Fibroblast of lung (primary cell): ENCODE data around the gene HDAC8.

Experiments
- EZH2 ChIP-seq: IDR thresholded peaks from 2 replicates; pipeline ENCODE4 v1.5.1; 2012; ENCODE audit warnings: low read length, control low read depth, mild to moderate bottlenecking; ENCODE audit errors: missing control alignments
- TF ChIP-seq, protein P1 (sequence below), 2 donors: IDR thresholded peaks in 1 of 2; conservative IDR thresholded peaks in 1 of 2; 1 replicate in 1 of 2; 2 replicates in 1 of 2; pipeline ENCODE4 v1.5.1; 2011 to 2012; ENCODE audit warnings: low read length in 2 of 2, control low read depth in 1 of 2, inconsistent platforms in 1 of 2, low read depth in 1 of 2, mild to moderate bottlenecking in 1 of 2

DNA sequence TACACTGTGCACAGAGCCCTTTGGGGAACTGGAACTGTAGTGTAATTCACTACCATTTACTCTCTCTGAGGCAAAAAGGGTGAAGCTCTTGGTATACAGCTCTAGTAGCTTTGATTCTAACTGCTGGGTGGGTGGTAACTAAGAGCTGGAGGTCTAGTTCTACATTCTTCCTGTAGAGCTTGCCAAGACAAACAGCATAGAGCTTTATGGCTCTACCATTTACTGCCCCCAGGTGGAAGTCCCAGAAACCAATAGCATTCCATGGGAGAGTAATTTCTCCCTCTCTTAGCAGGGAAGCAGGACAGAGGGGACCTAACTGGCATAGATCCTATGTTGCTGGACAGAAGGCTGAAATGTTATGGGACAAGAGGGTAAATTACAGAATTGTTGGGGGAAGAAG is 26.7 kb downstream of the HDAC8 start:
- TF ChIP-seq, protein P1, sequence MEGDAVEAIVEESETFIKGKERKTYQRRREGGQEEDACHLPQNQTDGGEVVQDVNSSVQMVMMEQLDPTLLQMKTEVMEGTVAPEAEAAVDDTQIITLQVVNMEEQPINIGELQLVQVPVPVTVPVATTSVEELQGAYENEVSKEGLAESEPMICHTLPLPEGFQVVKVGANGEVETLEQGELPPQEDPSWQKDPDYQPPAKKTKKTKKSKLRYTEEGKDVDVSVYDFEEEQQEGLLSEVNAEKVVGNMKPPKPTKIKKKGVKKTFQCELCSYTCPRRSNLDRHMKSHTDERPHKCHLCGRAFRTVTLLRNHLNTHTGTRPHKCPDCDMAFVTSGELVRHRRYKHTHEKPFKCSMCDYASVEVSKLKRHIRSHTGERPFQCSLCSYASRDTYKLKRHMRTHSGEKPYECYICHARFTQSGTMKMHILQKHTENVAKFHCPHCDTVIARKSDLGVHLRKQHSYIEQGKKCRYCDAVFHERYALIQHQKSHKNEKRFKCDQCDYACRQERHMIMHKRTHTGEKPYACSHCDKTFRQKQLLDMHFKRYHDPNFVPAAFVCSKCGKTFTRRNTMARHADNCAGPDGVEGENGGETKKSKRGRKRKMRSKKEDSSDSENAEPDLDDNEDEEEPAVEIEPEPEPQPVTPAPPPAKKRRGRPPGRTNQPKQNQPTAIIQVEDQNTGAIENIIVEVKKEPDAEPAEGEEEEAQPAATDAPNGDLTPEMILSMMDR (conservative IDR thresholded peaks at IDR 0.05 in 1 of 2, IDR thresholded peaks at IDR 0.05 in 1 of 2; ENCODE audit: low read depth in 1 of 2, low read length in 2 of 2) = no peak
- TF ChIP-seq EZH2 = no peak
